ENCODE results near the gene HSD17B1.
"Not testable (repeated sequence)": the region's sequence is repeated elsewhere in the genome, so short reads cannot be mapped to it uniquely, and the experiment has no call there.

The HSD17B1 gene

DNA sequence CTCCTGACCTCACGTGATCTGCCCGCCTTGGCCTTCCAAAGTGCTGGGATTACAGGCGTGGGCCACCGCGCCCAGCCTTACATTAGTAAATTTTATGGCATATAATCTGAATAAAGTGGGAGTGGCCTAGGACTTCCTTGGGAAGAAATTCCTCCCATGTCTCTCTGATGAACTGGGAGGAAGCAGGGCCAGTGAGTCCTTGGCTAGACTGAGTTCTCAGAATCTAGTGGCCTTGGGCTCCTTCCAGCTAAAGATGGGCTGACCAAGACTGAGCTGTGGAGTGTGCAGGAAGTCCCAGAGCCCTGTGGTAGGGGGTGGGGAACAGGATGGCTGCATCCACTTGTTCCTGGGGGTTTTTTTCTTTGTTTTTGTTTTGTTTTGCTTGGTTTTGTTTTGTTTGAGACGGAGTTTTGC is 26.7 kb upstream of the HSD17B1 start:
- DNase-seq: peak; percentile 84

DNA sequence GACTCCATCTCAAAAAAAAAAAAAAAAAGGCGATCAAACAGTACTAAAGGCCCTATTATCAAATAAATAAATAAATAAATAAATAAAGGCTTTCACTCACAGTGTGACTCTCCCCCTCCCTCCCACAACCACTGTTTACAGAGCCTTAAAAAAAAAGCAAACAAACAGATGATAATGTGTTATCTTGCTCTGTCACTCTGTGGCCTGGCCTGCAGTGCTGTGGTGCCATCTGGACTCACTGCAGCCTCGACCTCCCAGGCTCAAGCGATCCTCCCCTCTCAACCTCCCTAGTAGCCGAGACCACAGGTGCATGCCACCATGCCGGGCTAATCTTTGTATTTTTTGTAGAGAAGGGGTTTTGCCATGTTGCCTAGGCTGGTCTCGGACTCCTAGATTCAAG is 24.8 kb upstream of the HSD17B1 start:
- no peak for DNase-seq

DNA sequence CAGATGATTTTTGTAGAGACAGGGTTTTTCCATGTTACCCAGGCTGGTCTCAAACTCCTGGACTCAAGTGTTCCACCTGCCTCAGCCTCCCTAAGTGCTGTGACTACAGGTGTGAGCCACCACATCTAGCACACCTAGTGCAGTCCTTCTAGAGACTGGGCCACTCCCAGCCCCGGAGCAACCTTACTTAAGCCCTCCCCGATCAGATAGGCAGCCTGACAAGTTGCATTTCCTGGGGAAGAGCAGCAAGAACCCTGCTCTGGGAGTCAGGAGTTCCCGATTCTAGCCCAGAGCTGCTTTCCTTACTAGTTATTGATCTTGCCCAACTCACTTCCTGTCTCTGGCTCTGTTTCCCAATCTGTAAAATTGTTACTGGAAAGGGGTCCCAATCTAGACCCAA is 23.7 kb upstream of the HSD17B1 start:
- no peak for DNase-seq

DNA sequence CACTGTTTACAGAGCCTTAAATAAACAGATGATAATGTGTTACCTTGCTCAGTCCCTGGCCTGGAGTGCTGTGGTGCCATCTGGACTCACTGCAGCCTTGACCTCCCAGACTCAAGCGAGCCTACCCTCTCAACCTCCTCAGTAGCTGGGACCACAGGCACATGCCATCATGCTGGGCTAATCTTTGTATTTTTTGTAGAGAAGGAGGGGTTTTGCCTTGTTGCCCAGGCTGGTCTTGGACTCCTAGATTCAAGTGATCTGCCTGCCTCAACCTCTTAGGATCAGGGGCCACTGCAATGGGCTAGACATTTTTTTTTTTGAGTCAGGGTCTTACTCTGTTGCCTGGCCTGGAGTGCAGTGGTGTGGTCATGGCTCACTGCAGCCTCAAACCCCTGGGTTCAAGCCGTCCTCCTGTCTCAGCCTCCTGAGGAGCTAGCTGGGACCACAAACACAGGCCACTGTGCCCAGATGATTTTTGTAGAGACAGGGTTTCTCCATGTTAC is 21.7 kb upstream of the HSD17B1 start:
- DNase-seq: no peak

DNA sequence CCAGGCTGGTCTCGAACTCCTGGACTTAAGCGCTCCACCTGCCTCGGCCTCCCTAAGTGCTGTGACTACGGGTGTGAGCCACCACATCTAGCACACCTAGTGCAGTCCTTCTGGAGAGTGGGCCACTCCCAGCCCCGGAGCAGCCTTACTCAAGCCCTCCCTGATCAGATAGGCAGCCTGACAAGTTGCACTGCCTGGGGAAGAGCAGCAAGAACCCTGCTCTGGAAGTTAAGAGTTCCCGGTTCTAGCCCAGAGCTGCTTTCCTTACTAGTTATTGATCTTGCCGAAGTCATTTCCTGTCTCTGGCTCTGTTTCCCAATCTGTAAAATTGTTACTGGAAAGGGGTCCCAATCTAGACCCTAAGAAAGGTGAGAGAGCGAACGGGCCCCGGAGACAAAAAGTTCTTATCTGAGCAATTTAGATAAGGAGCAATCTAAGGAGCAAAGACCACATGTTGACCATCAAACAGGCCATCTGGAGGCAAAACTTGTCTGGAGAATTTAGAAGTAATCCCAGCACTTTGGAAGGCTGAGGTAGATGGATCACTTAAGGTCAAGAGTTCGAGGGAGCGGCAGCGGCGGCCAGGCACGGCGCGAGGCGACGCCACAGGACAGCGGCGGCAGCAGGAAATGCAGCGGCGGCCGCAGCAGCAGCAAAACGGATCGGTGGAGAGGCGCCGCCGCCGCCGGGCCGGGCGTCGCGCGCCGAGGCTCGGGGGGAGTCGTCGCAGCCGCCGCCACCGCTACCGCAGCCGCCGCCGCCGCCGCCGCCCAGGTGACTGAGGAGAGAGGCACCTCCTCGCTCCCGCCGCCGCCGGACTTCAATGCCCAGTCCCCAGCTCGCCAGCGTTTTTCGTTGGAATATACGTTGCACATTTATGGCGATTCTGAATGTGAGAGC is 21.0 kb upstream of the HSD17B1 start:
- DNase-seq: peak; percentile 60

DNA sequence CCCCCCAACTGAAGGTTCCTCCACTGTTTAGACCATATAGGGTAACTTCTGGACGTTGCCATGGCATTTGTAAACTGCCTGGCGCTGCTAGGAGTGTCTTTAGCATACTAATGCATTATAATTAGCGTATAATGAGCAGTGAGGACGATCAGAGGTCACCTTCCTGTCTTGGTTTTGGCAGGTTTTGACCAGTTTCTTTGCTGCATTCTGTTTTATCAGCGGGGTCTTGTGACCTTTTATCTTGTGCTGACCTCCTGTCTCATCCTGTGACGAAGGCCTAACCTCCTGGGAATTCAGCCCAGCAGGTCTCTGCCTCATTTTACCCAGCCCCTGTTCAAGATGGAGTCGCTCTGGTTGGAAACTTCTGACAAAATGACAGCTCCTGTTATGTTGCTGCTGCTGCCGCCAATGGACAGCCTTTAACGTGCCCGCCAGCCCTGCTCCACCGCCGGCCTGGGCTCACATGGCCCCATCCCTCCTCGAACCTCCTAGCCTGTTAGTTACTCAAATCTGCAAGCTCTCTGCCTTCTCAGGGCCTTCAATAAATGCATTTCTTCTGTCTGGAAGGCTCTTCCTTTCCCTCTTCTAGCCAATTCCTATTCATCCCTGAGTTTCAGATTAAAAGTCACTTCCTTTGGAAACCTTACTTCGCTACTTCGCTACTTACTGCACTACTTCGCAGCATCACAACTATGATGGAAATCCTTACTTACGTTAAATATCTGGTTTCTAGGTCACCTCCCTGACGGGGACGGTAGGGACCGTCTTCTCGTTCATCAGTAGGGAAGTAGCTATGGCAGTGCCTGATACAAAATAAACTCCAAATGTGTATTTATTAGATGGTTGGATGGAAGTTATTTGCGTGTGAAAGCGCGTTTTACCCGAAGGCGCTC is 17.3 kb upstream of the HSD17B1 start:
- no peak for DNase-seq

DNA sequence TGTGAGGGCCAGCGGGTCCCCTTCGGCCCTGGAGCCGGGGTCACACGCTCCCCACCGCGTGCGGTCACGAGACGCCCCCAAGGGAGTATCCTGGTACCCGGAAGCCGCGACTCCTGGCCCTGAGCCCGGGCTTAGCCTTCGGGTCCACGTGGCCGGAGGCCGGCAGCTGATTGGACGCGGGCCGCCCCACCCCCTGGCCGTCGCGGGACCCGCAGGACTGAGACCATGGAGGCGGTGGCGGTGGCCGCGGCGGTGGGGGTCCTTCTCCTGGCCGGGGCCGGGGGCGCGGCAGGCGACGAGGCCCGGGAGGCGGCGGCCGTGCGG is 16.7 kb upstream of the HSD17B1 start, which contains the start of gene NAGLU:
Gene NAGLU, plus strand, starts transcription at position 194 of the 324 bp plus-strand sequence. Its CDS starts 32 bp downstream, at position 226.
- peak; percentile 89 for DNase-seq

DNA sequence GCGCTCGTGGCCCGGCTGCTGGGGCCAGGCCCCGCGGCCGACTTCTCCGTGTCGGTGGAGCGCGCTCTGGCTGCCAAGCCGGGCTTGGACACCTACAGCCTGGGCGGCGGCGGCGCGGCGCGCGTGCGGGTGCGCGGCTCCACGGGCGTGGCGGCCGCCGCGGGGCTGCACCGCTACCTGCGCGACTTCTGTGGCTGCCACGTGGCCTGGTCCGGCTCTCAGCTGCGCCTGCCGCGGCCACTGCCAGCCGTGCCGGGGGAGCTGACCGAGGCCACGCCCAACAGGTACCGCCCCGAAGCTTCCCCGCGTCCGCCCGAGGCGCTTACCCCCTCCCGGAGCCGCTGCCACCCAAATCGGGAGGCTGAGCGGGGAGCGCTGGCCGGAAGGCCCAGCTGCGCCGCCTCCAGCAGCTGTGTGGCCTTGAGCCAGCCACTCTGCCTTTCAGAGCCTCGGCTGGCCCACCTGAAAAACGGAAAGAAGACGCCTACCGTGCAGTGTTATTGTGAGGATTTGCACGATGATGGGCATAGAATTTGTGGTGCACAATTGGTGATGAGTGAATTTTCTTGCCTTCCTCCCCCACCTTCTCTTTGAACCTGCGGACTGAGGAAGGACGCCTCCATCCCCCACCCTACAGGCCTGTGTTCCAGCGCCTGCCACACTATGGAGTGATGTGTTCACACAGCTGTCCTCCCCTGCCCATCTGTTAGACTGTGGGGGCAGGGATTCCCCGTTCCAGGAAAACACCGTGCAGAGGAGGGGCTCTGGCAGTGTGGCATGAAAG is 16.2 kb upstream of the HSD17B1 start:
- DNase-seq: peak; percentile 78

DNA sequence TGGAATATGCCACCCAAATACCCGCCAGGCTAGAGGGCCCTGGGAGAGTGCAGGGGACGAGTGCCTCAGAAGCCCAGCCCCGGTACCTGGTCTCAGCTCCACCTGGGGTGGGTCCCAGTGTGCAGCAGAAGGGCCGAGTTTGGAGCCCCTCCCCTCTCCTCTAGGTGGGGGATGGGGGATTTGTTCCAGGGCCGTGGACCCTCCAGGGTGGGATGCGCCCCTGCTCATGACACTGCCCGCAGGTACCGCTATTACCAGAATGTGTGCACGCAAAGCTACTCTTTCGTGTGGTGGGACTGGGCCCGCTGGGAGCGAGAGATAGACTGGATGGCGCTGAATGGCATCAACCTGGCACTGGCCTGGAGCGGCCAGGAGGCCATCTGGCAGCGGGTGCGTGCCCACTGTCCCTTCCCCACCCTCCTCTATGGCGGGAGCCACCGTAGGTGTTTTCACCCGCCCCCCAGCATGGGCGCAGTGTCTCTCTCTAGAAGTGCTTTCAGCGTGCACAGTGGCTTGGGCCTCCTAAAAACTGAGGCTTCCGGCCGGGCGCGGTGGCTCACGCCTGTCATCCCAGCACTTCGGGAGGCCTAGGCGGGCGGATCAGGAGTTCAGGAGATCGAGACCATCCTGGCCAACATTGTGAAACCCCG is 15.4 kb upstream of the HSD17B1 start:
- DNase-seq: no peak

DNA sequence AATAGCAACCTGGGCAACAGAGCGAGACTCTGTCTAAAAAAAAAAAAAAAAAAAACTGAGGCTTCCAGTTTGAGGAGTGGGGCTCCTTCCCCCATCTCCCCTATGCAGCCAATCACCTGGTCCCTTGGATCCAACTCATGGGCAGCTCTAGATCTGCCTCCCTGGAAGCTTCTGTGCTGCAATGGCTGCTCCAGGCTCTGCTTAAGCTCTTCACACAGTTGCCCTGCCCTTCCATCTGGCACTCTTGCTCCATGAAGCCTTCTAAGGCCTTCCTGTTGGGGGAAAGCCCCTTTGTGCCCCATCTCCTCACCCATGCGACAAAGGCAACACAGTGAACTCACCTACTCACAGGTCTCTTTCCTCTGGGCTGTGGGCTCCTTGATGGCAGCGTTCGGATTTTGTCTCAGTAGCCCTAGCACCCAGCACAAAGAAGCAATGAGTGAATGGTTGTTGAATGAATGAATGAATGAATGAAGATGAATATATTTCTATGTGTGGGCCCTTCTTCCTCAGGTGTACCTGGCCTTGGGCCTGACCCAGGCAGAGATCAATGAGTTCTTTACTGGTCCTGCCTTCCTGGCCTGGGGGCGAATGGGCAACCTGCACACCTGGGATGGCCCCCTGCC is 14.8 kb upstream of the HSD17B1 start:
- DNase-seq: no peak

DNA sequence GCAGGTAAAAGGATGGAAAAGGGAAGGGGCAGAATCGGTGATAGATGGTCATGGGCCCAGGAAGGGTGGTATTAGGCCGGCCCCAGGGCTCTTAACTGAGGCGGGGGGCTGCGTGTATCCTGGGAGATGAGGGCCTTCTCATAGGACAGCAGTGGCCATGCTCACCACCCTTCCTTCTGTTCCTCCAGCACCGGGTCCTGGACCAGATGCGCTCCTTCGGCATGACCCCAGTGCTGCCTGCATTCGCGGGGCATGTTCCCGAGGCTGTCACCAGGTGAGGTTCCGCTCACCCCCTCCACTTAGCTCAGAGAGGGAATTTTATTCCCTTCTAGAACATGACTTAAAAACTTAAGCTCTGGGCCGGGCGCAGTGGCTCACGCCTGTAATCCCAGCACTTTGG is 14.2 kb upstream of the HSD17B1 start:
- no peak for DNase-seq

DNA sequence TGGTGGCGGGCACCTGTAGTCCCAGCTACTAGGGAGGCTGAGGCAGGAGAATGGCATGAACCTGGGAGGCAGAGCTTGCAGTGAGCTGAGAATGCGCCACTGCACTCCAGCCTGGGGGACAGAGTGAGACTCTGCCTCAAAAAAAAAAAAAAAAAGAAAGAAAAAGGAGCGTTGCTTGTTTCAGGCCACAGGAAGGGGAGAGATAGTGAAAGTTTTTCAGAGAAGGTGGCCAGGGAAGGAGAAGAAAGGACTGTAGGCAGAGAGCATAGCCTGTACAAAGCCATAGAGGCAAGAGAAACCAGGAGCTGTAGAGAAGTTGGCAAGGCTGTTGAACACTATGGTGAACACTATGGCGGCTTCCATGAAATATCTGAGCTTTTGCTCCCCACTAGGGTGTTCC is 12.2 kb upstream of the HSD17B1 start:
- DNase-seq: not testable (repeated sequence)

DNA sequence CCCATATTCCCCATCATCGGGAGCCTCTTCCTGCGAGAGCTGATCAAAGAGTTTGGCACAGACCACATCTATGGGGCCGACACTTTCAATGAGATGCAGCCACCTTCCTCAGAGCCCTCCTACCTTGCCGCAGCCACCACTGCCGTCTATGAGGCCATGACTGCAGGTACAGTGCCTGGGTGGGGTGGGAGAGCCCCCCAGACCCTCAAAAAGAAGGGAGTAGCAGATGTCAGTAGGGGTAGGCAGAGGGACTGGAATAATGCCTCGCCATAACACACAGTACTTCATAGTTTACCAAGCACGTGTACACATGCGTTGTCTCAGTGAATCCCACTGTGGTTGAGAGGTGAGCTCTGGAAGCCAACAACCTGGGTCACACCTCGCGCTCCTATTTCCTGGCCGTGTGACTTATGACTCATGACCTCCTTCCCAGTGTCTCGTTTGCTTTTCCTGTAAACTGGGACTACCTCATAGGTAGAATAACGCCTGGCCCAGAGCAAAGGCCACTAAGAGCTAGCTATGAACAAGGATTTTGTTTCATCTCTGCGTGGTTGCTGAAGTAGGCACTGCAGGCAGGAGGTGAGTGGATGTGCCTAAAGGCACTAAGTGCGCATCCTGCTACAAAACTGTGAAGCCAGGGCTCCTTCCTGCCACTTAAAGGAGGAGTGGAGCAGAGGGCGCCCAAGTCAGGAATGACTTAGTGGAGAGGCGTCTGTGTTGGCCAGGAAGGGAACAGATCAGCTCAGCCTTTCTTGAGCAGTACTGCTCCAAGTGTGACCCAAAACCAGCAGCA is 11.5 kb upstream of the HSD17B1 start:
- no peak for DNase-seq

DNA sequence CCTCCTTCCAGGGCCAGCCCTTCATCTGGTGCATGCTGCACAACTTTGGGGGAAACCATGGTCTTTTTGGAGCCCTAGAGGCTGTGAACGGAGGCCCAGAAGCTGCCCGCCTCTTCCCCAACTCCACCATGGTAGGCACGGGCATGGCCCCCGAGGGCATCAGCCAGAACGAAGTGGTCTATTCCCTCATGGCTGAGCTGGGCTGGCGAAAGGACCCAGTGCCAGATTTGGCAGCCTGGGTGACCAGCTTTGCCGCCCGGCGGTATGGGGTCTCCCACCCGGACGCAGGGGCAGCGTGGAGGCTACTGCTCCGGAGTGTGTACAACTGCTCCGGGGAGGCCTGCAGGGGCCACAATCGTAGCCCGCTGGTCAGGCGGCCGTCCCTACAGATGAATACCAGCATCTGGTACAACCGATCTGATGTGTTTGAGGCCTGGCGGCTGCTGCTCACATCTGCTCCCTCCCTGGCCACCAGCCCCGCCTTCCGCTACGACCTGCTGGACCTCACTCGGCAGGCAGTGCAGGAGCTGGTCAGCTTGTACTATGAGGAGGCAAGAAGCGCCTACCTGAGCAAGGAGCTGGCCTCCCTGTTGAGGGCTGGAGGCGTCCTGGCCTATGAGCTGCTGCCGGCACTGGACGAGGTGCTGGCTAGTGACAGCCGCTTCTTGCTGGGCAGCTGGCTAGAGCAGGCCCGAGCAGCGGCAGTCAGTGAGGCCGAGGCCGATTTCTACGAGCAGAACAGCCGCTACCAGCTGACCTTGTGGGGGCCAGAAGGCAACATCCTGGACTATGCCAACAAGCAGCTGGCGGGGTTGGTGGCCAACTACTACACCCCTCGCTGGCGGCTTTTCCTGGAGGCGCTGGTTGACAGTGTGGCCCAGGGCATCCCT is 9.3 kb upstream of the HSD17B1 start:
- DNase-seq: no peak

DNA sequence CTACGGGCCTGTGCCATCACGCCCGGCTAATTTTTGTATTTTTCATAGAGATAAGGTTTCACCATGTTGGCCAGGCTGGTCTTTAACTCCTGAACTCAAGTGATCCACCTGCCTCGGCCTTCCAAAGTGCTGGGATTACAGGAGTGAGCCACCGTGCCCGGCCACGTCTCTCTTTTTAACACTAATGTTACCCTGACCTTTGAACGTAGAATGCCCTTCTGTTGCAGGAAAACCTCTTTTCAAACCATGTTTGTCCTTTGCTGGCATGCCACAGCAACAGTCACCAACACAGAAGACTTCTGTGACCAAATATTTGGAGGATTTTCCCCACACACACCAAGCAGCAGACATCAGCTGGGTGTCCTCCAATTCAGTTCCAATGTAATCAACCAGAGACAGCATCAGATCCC is 7.8 kb upstream of the HSD17B1 start:
- no peak for DNase-seq

DNA sequence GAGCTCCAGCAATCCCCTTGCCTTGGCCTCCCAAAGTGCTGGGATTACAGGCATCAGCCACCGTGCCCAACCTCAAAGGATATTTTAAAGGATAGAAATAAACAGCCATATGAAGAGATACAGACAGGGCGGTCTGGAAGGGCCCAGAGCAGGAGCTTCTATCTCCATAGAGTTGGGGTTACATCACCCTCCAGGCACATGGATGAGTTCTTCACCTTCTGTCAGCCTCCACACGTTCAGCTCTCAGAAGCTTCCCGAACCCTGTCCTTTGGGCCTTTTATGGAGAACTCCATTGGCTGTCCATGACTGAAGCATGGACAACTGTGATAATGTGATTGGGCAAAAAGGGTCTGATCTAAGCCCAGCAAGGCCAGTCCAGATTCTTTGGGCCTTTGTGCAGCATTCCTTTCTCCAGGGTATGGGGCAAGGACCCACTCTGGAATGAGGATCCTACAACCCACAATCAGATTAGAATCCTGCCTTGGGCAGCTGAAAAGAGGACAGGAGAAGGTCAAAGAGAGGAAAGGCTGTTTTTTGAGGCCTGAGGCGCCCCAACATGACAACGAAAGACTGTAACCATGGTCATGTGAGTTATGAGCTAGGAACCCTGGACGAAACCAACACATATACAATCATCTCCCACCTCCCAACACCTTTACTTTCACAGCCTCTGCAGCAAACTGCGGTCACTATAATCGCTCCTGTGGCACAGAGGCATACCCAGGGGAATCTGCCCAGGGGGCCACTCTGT is 6.8 kb upstream of the HSD17B1 start:
- not testable (repeated sequence) for DNase-seq

DNA sequence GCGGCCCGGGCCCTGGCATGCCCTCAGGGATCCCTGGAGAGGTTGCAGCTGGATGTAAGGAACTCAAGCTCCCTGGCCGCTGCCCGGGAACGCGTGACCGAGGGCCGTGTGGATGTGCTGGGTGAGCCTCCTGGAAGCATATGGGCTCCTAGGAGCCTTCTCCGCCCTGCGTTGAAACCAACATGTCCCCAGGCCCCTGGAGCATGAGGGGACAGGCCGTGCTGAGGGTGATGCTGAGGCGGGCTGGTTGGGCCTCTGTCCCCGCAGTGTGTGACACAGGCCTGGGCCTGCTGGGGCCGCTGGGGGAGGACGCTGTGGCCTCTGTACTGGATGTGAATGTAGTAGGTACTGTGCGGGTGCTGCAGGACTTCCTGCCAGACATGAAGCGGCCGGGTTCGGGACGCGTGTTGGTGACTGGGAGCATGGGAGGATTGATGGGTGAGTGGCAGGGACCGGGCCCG is 5.7 kb upstream of the HSD17B1 start:
- DNase-seq: no peak

DNA sequence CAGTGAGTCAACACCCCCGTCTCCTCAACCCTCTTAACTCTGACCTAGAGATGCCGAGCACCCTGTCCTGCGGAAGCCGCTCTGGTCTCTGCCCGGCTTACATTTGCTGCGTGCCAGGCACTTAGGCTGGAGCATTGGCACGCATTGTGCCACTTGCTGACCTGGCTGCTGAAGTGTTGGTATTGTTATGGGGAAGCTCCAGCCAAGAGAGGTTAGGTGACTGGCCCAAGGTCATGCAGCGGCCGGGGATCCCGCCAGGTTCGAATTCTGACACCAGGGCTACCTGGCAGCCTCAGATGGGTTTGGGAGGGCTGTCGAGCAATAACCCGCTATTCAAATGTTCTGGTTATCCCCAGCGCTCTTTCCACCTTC is 5.0 kb upstream of the HSD17B1 start:
- no peak for DNase-seq
